SJSA1 (cell line): ENCODE results near the gene STRN3. TPM values are rescaled to one million over a fixed set of nuclear protein-coding genes. Genes with fewer than 3 reads are reported as not detected.
A peak's percentile ranks its signal among the peaks of the same experiment; 100 is the strongest.
"Not testable (repeated sequence)": the region's sequence is repeated elsewhere in the genome, so short reads cannot be mapped to it uniquely, and the experiment has no call there.

Experiments
- DNase-seq, 2 experiments: peaks; one replicate each; pipeline ENCODE4 v3.0.0-alpha.2; 2015 to 2020; ENCODE audit warnings: low spot score in 2 of 2, low read depth in 1 of 2
- H3K27ac ChIP-seq: fragments of 250-450 bp; sonication (Bioruptor Pico); 2 replicates; pipeline ENCODE4 v1.5.1; 2020; ENCODE audit warnings: mild to moderate bottlenecking, moderate library complexity
- H3K27me3 ChIP-seq: fragments of 250-450 bp; sonication (Bioruptor Pico); replicated peaks from 2 replicates; pipeline ENCODE4 v1.5.1; 2020; ENCODE audit warnings: mild to moderate bottlenecking, moderate library complexity
- H3K36me3 ChIP-seq: fragments of 250-450 bp; sonication (Bioruptor Pico); 2 replicates; pipeline ENCODE4 v1.5.1; 2020; ENCODE audit warnings: mild to moderate bottlenecking
- H3K4me1 ChIP-seq: fragments of 250-450 bp; sonication (Bioruptor Pico); replicated peaks from 2 replicates; pipeline ENCODE4 v1.6.1; 2021; ENCODE audit warnings: mild to moderate bottlenecking
- H3K4me3 ChIP-seq: fragments of 250-450 bp; sonication (Bioruptor Pico); 2 replicates; pipeline ENCODE4 v1.5.1; 2020; ENCODE audit warnings: mild to moderate bottlenecking
- H3K9me3 ChIP-seq: fragments of 250-450 bp; sonication (Bioruptor Pico); replicated peaks from 2 replicates; pipeline ENCODE4 v1.5.1; 2020; ENCODE audit warnings: mild to moderate bottlenecking
- total RNA-seq: library from RNA; depleted of rRNA; stranded (reverse); fragments of >200 nt; shearing (Covaris generic); gene quantifications from 2 replicates; pipeline ENCODE4 v1.2.3, GENCODE V29; 2014

STRN3 gene
- total RNA-seq, 1 experiment from 2014 or later: 52.2 TPM

DNA sequence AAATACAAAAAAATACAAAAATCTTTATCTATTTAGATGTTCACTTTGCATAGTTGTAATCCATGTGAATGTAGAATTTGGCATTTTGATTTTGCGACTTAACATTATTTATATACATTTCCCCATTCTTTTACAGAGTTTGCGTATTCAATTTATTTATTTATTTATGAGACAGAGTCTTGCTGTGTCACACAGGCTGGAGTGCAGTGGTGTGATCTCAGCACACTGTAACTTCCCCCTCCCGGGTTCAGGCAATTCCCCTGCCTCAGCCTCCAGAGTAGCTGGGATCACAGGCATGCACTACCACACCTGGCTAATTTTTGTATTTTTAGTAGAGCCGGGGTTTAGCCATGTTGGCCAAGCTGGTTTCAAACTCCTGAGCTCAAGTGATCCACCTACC is 25.3 kb upstream of the STRN3 start:
- DNase-seq: no peak
- Histone ChIP-seq H3K4me1 (0 out of 2 replicates have a peak, but pooled peaks cover 12% of the 10 kb centered on the region), H3K9me3 (no peaks in the 10 kb centered on the region), H3K4me3 (no peak overlapping the region), H3K27ac (no peak overlapping the region), H3K27me3 (no peaks in the 10 kb centered on the region), H3K36me3 (no peaks in the 10 kb centered on the region)

DNA sequence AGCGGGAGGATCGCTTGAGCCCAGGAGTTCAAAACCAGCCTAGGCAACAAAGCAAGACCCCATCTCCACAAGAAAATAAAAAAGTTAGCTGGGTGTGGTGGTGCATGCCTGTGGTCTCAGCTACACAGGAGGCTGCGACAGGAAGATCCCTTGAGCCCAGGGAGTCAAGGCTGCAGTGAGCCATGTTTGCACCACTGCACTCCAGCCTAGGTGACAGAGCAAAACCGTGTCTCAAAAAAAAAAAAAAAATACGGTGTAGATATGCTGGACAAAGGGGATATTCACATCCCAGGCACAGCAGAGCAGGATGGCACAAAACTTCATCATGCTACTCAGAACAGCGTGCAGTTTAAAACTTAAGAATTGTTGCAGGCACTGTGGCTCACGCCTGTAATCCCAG is 24.8 kb upstream of the STRN3 start:
- Histone ChIP-seq H3K9me3 (no peaks in the 10 kb centered on the region), H3K27me3 (no peaks in the 10 kb centered on the region), H3K4me3 (no peak overlapping the region), H3K4me1 (0 out of 2 replicates have a peak, but pooled peaks cover 12% of the 10 kb centered on the region), H3K36me3 (no peaks in the 10 kb centered on the region), H3K27ac (no peak overlapping the region)
- DNase-seq: no peak

- 0 out of 2 replicates have a peak, but pooled peaks cover 12% of the 10 kb centered on the region for H3K4me1 ChIP-seq
- H3K36me3 ChIP-seq: no peaks in the 10 kb centered on the region
- H3K27me3 ChIP-seq: no peaks in the 10 kb centered on the region
- H3K27ac ChIP-seq: no peak overlapping the region
- DNase-seq: no peak
- H3K4me3 ChIP-seq: no peak overlapping the region
- no peaks in the 10 kb centered on the region for H3K9me3 ChIP-seq
These were observed 21.3 kb upstream of the STRN3 start for GRCh38 chr14:31047503-31047902.

DNA sequence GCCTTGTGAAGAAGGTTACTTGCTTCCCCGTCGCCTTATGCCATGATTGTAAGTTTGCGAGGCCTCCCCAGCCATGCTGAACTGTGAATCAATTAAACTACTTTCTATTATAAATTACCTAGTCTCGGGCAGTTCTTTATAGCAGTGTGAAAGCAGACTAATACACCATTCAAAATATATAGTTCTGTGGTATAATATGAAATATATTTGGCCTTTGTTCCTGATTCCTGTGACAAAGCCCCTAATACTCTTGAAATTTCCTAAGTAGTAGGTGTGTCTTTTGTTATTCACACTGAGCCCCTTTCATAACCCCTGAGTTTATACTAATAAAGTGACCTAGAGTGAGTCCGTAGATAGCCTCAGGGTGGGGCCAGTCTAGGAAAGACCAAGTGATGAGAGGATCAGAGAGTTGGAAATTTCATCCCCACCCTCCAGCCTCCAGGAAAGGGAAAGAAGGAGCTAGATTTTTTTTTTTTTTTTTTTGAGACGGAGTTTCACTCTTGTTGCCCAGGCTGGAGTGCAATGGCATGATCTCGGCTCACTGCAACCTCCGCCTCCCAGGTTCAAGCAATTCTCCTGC is 19.4 kb upstream of the STRN3 start:
- H3K27me3 ChIP-seq: no peaks in the 10 kb centered on the region
- H3K9me3 ChIP-seq: no peaks in the 10 kb centered on the region
- H3K4me1 ChIP-seq: 0 out of 2 replicates have a peak, but pooled peaks cover 6% of the 10 kb centered on the region
- H3K36me3 ChIP-seq: no peaks in the 10 kb centered on the region
- H3K4me3 ChIP-seq: no peak overlapping the region
- no peak overlapping the region for H3K27ac ChIP-seq
- no peak for DNase-seq

GRCh38 chr14:31043379-31043778 is 17.2 kb upstream of the STRN3 start:
- no peaks in the 10 kb centered on the region for H3K36me3 ChIP-seq
- H3K4me1 ChIP-seq: peaks cover 11% of the 10 kb centered on the region
- H3K4me3 ChIP-seq: no peak overlapping the region
- H3K27me3 ChIP-seq: no peaks in the 10 kb centered on the region
- DNase-seq: no peak
- no peak overlapping the region for H3K27ac ChIP-seq
- no peaks in the 10 kb centered on the region for H3K9me3 ChIP-seq

- DNase-seq, H3K4me3 ChIP-seq, H3K27ac ChIP-seq, H3K27me3 ChIP-seq, H3K36me3 ChIP-seq, H3K9me3 ChIP-seq: not testable (repeated sequence)
- H3K4me1 ChIP-seq: peaks cover 11% of the 10 kb centered on the region
These were observed 16.7 kb upstream of the STRN3 start for GRCh38 chr14:31042893-31043292.

DNA sequence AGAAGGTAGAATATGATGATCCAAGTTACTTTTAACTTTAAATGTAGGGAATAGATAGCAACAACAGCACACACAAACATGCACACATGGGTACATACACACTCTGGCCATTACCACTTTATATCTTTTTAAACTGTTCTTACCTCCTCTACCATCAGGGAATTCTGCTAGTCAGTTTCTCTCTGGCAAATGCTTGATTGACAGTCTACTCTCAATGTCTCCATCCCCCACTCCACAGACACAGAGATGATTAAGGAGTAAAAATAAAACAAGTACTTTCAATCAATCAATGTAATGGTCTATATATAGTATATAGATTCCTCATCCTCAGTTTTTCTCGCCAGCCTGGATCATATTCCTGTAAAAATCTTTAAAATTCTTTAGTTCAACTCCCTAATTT is 16.1 kb upstream of the STRN3 start:
- Histone ChIP-seq H3K9me3 (no peaks in the 10 kb centered on the region), H3K4me1 (peaks cover 11% of the 10 kb centered on the region), H3K4me3 (no peak overlapping the region), H3K36me3 (no peaks in the 10 kb centered on the region), H3K27me3 (no peaks in the 10 kb centered on the region), H3K27ac (no peak overlapping the region)
- no peak for DNase-seq

DNA sequence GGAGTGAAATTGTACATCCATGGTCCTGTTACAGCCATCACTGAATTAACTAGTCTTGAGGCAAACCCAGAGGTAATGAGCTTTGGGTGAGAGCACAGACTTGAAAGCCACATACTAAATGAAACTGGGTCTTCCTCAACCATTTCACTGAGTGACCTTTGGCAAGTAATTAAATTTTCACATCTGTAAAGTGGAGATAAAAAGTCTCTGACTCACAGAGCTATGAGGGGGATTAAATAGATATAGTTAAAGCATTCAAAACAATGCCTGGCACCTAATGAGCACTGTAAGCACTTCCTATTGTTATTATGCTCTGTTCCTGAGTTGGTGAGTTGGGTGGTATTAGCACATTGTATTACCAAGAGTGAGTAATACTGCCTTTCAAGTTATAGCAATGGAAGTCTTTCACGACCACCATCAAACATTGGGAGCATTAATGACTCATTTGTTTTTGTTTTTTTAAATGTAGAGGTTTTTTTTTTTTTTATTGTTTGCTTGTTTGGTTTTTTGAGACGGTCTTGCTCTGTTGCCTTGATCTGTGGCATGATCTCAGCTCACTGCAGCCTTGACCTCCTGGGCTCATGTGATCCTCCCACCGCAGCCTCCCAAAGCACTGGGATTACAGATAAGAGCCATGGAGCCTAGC is 12.5 kb upstream of the STRN3 start:
- Histone ChIP-seq H3K9me3 (no peaks in the 10 kb centered on the region), H3K36me3 (no peaks in the 10 kb centered on the region), H3K27me3 (no peaks in the 10 kb centered on the region), H3K4me3 (no peak overlapping the region), H3K27ac (no peak overlapping the region; the same call in 1 of the 2 replicates), H3K4me1 (peaks cover 15% of the 10 kb centered on the region)
- peak in 1 of 2 experiments; percentile 66 for DNase-seq

DNA sequence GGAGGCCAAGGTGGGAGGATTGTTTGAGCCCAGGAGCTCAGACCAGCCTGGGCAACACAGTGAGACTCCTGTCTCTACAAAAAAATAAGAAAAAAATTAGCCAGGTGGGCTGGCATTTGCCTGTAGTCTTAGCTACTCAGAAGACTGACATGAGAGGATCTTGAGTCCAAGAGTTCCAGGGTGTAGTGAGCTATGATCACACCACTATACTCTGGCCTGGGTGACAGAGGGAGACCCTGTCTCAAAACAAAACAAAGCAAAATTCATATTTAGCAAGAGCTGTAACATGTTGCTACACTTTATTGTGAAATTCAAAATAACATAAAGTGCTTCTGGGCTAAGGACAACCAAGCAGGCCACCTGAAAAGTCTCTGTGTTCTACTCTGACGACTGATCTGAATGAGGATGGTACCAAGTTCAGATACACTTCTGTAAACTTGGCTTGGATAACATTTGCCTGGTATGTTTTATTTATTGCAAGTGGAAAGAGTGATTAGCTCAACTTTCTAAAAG is 11.6 kb upstream of the STRN3 start:
- H3K4me3 ChIP-seq: no peak overlapping the region
- no peak for DNase-seq
- H3K27me3 ChIP-seq: no peaks in the 10 kb centered on the region
- H3K9me3 ChIP-seq: no peaks in the 10 kb centered on the region
- no peak overlapping the region for H3K27ac ChIP-seq
- peaks cover 24% of the 10 kb centered on the region for H3K4me1 ChIP-seq
- no peaks in the 10 kb centered on the region for H3K36me3 ChIP-seq

GRCh38 chr14:31036552-31036951 is 10.4 kb upstream of the STRN3 start:
- no peak for DNase-seq
- H3K27ac ChIP-seq: no peak overlapping the region
- no peaks in the 10 kb centered on the region for H3K27me3 ChIP-seq
- H3K4me3 ChIP-seq: no peak overlapping the region
- no peaks in the 10 kb centered on the region for H3K36me3 ChIP-seq
- peaks cover 28% of the 10 kb centered on the region for H3K4me1 ChIP-seq
- H3K9me3 ChIP-seq: no peaks in the 10 kb centered on the region

GRCh38 chr14:31030469-31030868 is 4.3 kb upstream of the STRN3 start:
- H3K27me3 ChIP-seq: no peaks in the 10 kb centered on the region
- DNase-seq: no peak
- H3K27ac ChIP-seq: no peak overlapping the region
- peaks cover 6% of the 10 kb centered on the region for H3K36me3 ChIP-seq
- H3K9me3 ChIP-seq: no peaks in the 10 kb centered on the region
- H3K4me3 ChIP-seq: no peak overlapping the region
- H3K4me1 ChIP-seq: peaks cover 18% of the 10 kb centered on the region

GRCh38 chr14:31029016-31029970 is 3.1 kb upstream of the STRN3 start:
- peaks cover 14% of the 10 kb centered on the region for H3K36me3 ChIP-seq
- no peak overlapping the region for H3K27ac ChIP-seq
- H3K4me1 ChIP-seq: peaks cover 23% of the 10 kb centered on the region
- DNase-seq: no peak
- no peaks in the 10 kb centered on the region for H3K9me3 ChIP-seq
- no peak overlapping the region for H3K4me3 ChIP-seq
- H3K27me3 ChIP-seq: no peaks in the 10 kb centered on the region

GRCh38 chr14:31027847-31028246 is 1.7 kb upstream of the STRN3 start:
- H3K27me3 ChIP-seq: no peaks in the 10 kb centered on the region
- no peak overlapping the region; the same call in 1 of the 2 replicates for H3K27ac ChIP-seq
- H3K4me3 ChIP-seq: no peak overlapping the region
- H3K4me1 ChIP-seq: peaks cover 11% of the 10 kb centered on the region
- DNase-seq: no peak
- H3K36me3 ChIP-seq: peaks cover 16% of the 10 kb centered on the region
- no peaks in the 10 kb centered on the region for H3K9me3 ChIP-seq
